Measurements from ENCODE around the gene PCDH20.

GRCh38 chr13:61417086-61417570 lies 1.5 kb upstream of the PCDH20 start:
- TF ChIP-seq CTCF (IDR thresholded peaks at IDR 0.05 in 8 of 11, conservative IDR thresholded peaks at IDR 0.05 in 3 of 11) = no peak
- no peak for TF ChIP-seq POLR2A (IDR thresholded peaks at IDR 0.05)
